Keratinocyte (primary cell): ENCODE results near the gene KANSL1.

Experiments used
- CTCF ChIP-seq, 3 experiments: IDR thresholded peaks in 1 of 3; conservative IDR thresholded peaks in 1 of 3; optimal IDR thresholded peaks in 1 of 3; 2 replicates in 2 of 3; 3 replicates in 1 of 3; pipeline versions ENCODE3 to v1.5.1; 2011; ENCODE audit warnings: low read length in 3 of 3, mild to moderate bottlenecking in 3 of 3, moderate library complexity in 2 of 3, control low read depth in 1 of 3, inconsistent platforms in 1 of 3; ENCODE audit not compliant: insufficient read depth in 2 of 3; ENCODE audit errors: extremely low read depth in 1 of 3
- EZH2 ChIP-seq: IDR thresholded peaks from one replicate; pipeline ENCODE4 v1.6.1; 2012; ENCODE audit warnings: inconsistent platforms, mild to moderate bottlenecking, low read length, moderate library complexity

DNA sequence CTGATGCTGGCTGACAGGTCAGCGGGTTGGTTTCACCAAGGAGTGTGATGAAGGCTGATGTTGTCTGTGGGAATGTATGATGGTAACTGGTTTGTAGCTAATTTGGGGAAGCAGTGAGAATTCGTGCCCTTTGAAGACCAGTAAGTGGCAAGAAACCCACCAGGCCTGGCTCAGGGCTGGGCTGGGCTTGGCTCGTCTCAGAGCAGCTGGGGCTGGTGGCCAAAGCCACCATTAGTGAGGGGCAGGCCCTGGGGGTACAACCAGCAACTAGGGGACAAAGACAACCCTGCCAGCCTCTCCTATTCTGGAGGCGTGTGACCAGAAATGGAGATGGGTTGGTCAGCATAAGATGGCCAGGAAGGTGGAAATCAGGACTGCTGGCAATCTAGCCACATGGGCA lies 207.2 kb downstream of the KANSL1 start:
- TF ChIP-seq CTCF (optimal IDR thresholded peaks at IDR 0.05 in 1 of 3, IDR thresholded peaks at IDR 0.05 in 1 of 3, conservative IDR thresholded peaks at IDR 0.05 in 1 of 3; ENCODE audit: extremely low read depth in 1 of 3, insufficient read depth in 2 of 3, low read length in 3 of 3) (no peak), EZH2 (no peak)
